Calu3 (cell line): ENCODE measurements around the gene CELF4. TPM values are rescaled to one million over a fixed set of nuclear protein-coding genes. Genes with fewer than 3 reads are reported as not detected.

Source experiments
- BruUV-seq: library from RNA; stranded (reverse); fragments of 400-500 nt; replicated peaks from 2 replicates; lab custom pipeline; 2021; lab: Mats Ljungman, UMichigan
- CTCF ChIA-PET: fragments of 300-600 bp; sonication (Branson Sonifier 250); formaldehyde crosslinking; loops from one replicate; lab custom pipeline; 2022; ENCODE audit warnings: antibody characterized with exemption; lab: Charles Lee
- DNase-seq: peaks from one replicate; pipeline ENCODE4 v3.0.0; 2022
- H3K27ac Mint-ChIP-seq: one replicate; pipeline ENCODE4 v1.8.0; 2022; ENCODE audit warnings: mixed read lengths; ENCODE audit not compliant: unreplicated experiment
- H3K27me3 Mint-ChIP-seq: one replicate; pipeline ENCODE4 v1.8.0; 2022; ENCODE audit warnings: mixed read lengths; ENCODE audit not compliant: unreplicated experiment
- H3K36me3 Mint-ChIP-seq: one replicate; pipeline ENCODE4 v1.8.0; 2022; ENCODE audit warnings: mild to moderate bottlenecking, moderate library complexity, mixed read lengths; ENCODE audit not compliant: insufficient read depth, unreplicated experiment
- H3K4me1 Mint-ChIP-seq: one replicate; pipeline ENCODE4 v1.8.0; 2022; ENCODE audit warnings: mild to moderate bottlenecking, low read depth, mixed read lengths; ENCODE audit not compliant: unreplicated experiment
- H3K4me3 Mint-ChIP-seq: one replicate; pipeline ENCODE4 v1.8.0; 2022; ENCODE audit warnings: mild to moderate bottlenecking, low read depth, moderate library complexity, mixed read lengths; ENCODE audit not compliant: unreplicated experiment
- H3K9me3 Mint-ChIP-seq: one replicate; pipeline ENCODE4 v1.8.0; 2022; ENCODE audit warnings: low read depth, mixed read lengths; ENCODE audit not compliant: unreplicated experiment
- intact Hi-C: fragments of 100-400 bp; cut with micrococcal nuclease; formaldehyde crosslinking; loops from one replicate; pipeline ENCODE4 v1.10.0; 2022; ENCODE audit not compliant: unreplicated experiment
- total RNA-seq: library from RNA; stranded (reverse); gene quantifications from 2 replicates; pipeline ENCODE4 v1.2.3, GENCODE V29; 2022
- TF ChIP-seq, protein P1 (sequence below): fragments of 200-600 bp; IDR thresholded peaks from one replicate; pipeline ENCODE4 v1.8.0; 2022; ENCODE audit warnings: antibody characterized with exemption; ENCODE audit not compliant: unreplicated experiment

The CELF4 gene
- total RNA-seq, 1 experiment from 2014 or later, result 7.8 TPM

DNA sequence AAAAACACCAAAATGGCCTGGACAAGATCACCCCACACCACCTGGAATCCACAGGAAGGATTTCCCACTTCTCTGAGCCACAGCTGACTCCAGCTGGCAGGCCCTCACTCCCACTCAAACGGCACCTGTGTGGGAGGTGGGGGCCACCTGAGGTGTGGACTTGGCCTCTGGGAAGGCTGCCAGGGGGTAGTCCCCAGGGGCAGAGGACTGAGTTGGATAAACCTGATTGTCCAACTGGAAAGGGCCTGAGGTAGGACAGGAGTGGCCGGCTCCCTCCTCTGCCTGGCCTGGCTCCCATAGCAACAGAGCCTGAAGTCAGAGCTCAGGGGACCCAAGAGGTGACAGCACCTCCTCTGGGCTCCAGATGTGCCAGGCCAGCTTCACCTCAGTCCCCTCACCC lies 300.2 kb downstream of the CELF4 start:
- Mint-ChIP-seq H3K27me3 (peaks cover 95% of the 10 kb centered on the region), H3K4me3 (no peak overlapping the region), H3K36me3 (no peaks in the 10 kb centered on the region), H3K27ac (no peak overlapping the region), H3K4me1 (no peaks in the 10 kb centered on the region), H3K9me3 (no peaks in the 10 kb centered on the region)
- no TSS peak for BruUV-seq
- TF ChIP-seq, protein P1, sequence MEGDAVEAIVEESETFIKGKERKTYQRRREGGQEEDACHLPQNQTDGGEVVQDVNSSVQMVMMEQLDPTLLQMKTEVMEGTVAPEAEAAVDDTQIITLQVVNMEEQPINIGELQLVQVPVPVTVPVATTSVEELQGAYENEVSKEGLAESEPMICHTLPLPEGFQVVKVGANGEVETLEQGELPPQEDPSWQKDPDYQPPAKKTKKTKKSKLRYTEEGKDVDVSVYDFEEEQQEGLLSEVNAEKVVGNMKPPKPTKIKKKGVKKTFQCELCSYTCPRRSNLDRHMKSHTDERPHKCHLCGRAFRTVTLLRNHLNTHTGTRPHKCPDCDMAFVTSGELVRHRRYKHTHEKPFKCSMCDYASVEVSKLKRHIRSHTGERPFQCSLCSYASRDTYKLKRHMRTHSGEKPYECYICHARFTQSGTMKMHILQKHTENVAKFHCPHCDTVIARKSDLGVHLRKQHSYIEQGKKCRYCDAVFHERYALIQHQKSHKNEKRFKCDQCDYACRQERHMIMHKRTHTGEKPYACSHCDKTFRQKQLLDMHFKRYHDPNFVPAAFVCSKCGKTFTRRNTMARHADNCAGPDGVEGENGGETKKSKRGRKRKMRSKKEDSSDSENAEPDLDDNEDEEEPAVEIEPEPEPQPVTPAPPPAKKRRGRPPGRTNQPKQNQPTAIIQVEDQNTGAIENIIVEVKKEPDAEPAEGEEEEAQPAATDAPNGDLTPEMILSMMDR, result no peak
- intact Hi-C loops, result no loop called here
- no peak for DNase-seq
- CTCF ChIA-PET, result no interaction called here

- Mint-ChIP-seq H3K9me3 (no peaks in the 10 kb centered on the region), H3K27ac (no peak overlapping the region), H3K4me1 (no peaks in the 10 kb centered on the region), H3K4me3 (no peak overlapping the region), H3K27me3 (peaks cover 99% of the 10 kb centered on the region), H3K36me3 (no peaks in the 10 kb centered on the region)
- CTCF ChIA-PET, result no interaction called here
- no peak for DNase-seq
- BruUV-seq, result no TSS peak
- intact Hi-C loops, result no loop called here
- TF ChIP-seq, protein P1, result no peak
Measured at GRCh38 chr18:37264956-37265355, 300.6 kb downstream of the CELF4 start.

GRCh38 chr18:37261988-37262387 lies 303.6 kb downstream of the CELF4 start:
- no TSS peak for BruUV-seq
- intact Hi-C loops, result no loop called here
- no peaks in the 10 kb centered on the region for H3K9me3 Mint-ChIP-seq
- H3K4me3 Mint-ChIP-seq, result no peak overlapping the region
- no peaks in the 10 kb centered on the region for H3K4me1 Mint-ChIP-seq
- no peak for DNase-seq
- CTCF ChIA-PET, result no interaction called here
- TF ChIP-seq, protein P1, result no peak
- no peaks in the 10 kb centered on the region for H3K36me3 Mint-ChIP-seq
- H3K27me3 Mint-ChIP-seq, result peaks cover 99% of the 10 kb centered on the region
- no peak overlapping the region for H3K27ac Mint-ChIP-seq

DNA sequence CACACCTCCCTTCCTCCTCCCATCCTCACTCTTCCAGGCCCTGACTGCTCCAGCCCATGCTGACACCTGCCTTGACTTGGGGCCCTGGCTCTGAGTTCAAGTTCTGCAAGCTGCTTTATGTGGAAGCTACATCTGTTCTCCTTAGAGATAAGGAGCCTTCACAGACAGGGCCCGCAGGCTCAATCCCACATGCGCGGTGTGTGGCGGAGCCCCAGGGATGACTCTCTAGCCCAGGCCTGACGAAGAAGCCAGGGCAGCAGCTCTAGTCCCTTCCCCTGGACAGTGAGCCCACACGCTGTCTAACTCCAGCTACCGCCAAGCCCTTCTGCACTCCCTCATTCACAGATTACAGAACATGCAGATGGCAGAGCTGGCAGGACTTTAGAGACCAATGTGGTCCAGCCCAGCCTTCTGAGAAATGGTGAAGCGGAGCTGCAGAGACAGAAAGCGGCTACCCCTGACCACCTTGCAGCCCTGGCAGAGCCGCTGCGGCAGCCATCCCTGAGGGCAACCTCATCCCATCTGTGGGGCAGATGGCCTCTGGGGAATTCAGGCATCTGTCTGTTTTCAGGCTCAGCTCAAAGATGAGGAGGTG lies 304.3 kb downstream of the CELF4 start:
- Mint-ChIP-seq H3K4me3 (no peak overlapping the region), H3K36me3 (no peaks in the 10 kb centered on the region), H3K4me1 (no peaks in the 10 kb centered on the region), H3K27me3 (peaks cover 99% of the 10 kb centered on the region), H3K9me3 (no peaks in the 10 kb centered on the region), H3K27ac (no peak overlapping the region)
- no TSS peak for BruUV-seq
- CTCF ChIA-PET, result no interaction called here
- no peak for DNase-seq
- TF ChIP-seq, protein P1, result no peak
- intact Hi-C loops, result no loop called here
